Spleen (tissue), 11 donors: Measurements from ENCODE around the gene VPS52. TPM values are rescaled to one million over a fixed set of nuclear protein-coding genes. Genes with fewer than 3 reads are reported as not detected.
"Not testable (repeated sequence)": the region's sequence is repeated elsewhere in the genome, so short reads cannot be mapped to it uniquely, and the experiment has no call there.

Experiments
- DNase-seq: peaks from one replicate; pipeline ENCODE4 v3.0.0-alpha.2; 2020
- H3K27ac ChIP-seq, 8 donors: fragments of 200-600 bp; sonication (generic) in 7 of 8; 1 replicate in 4 of 8; 2 replicates in 4 of 8; pipeline versions ENCODE4 v1.5.0 to v1.8.0; 2016 to 2021; ENCODE audit warnings: inconsistent platforms in 4 of 8, mild to moderate bottlenecking in 4 of 8, moderate library complexity in 1 of 8
- H3K27me3 ChIP-seq, 7 donors: fragments of 200-600 bp; sonication (generic) in 6 of 7; replicated peaks in 1 of 7; 1 replicate in 4 of 7; 2 replicates in 3 of 7; pipeline versions ENCODE4 v1.5.0 to v1.8.0; 2016 to 2021; ENCODE audit warnings: inconsistent platforms in 3 of 7, mild to moderate bottlenecking in 1 of 7
- H3K36me3 ChIP-seq, 6 donors: fragments of 200-600 bp; sonication (generic) in 5 of 6; 1 replicate in 4 of 6; 2 replicates in 2 of 6; pipeline versions ENCODE4 v1.5.0 to v1.8.0; 2016 to 2021; ENCODE audit warnings: inconsistent platforms in 2 of 6
- H3K4me1 ChIP-seq, 6 donors: fragments of 200-600 bp; sonication (generic) in 5 of 6; 1 replicate in 3 of 6; 2 replicates in 3 of 6; pipeline versions ENCODE4 v1.5.0 to v1.8.0; 2016 to 2021; ENCODE audit warnings: inconsistent platforms in 3 of 6
- H3K4me3 ChIP-seq, 8 donors: fragments of 200-600 bp; sonication (generic) in 7 of 8; 1 replicate in 4 of 8; 2 replicates in 4 of 8; pipeline versions ENCODE4 v1.5.0 to v1.8.0; 2016 to 2021; ENCODE audit warnings: inconsistent platforms in 4 of 8, mild to moderate bottlenecking in 4 of 8, moderate library complexity in 2 of 8
- H3K9me3 ChIP-seq, 8 donors: fragments of 200-600 bp; sonication (generic) in 7 of 8; 1 replicate in 4 of 8; 2 replicates in 4 of 8; pipeline versions ENCODE4 v1.5.0 to v1.8.0; 2016 to 2021; ENCODE audit warnings: inconsistent platforms in 4 of 8
- CTCF ChIP-seq, 11 experiments: fragments of 200-600 bp in 7 of 11; fragments of 450-650 bp in 4 of 11; sonication (generic) in 4 of 11; IDR thresholded peaks in 8 of 11; conservative IDR thresholded peaks in 3 of 11; 1 replicate in 7 of 11; 2 replicates in 4 of 11; pipeline versions ENCODE4 v1.4.0 to v1.8.0; 2016 to 2021; ENCODE audit warnings: antibody characterized with exemption in 11 of 11, inconsistent platforms in 4 of 11, mild to moderate bottlenecking in 1 of 11
- POLR2A ChIP-seq, 3 donors: fragments of 450-650 bp; IDR thresholded peaks; one replicate each; pipeline ENCODE4 v1.5.1; 2017; ENCODE audit warnings: antibody characterized with exemption in 3 of 3, mild to moderate bottlenecking in 1 of 3
- POLR2AphosphoS5 ChIP-seq, 3 donors: sonication (generic); formaldehyde crosslinking; IDR thresholded peaks; one replicate each; pipeline ENCODE4 v1.5.1; 2017; ENCODE audit warnings: antibody characterized with exemption in 3 of 3
- WGBS, 5 donors: extraction: QIAGEN DNeasy Blood & Tissue Kit in 3 of 5; methylation state at CpG; one replicate each; pipeline versions ENCODE4 v1.1.5 to v1.1.7; 2013 to 2018; 5-methylcytosine and 5-hydroxymethylcytosine counted together
- intact Hi-C: fragments of 100-400 bp; cut with DNase I; formaldehyde crosslinking; loops from one replicate; pipeline ENCODE4 v1.15.0; 2023; ENCODE audit warnings: low total_unique reads
- polyA plus RNA-seq, 3 donors: library from polyadenylated mRNA; stranded (reverse); fragments of 200-250 nt; gene quantifications; one replicate each; pipeline ENCODE4 v1.2.1, GENCODE V29; 2013
- total RNA-seq, 7 donors: library from RNA; depleted of rRNA in 3 of 7; stranded (reverse); fragments of >200 nt in 3 of 7; fragmentation: NEBNext Ultra II Directional in 4 of 7; extraction: Animal tissue kit (Norgen Biotek cat#: 25700) in 4 of 7; gene quantifications; one replicate each; pipeline versions ENCODE4 v1.1.0 to v1.2.1, GENCODE V29; 2016 to 2021
- donor health status: healthy with polysubstance abuse.
- donor health status: DM: no; HTN: no; CAD: no; lungs with moderate emphysema.
- donor health status: DM: no; HTN: no; CAD: no.
- donor health status: Bipolar disorder and iron deficiency.
- donor health status: healthy.
- donor health status: DM: no; HTN: no; CAD: no.
- donor health status: DM: yes; HTN: yes; CAD: no.

The VPS52 gene
- total and polyA plus RNA-seq, 10 donors, result 31.7 to 87.7 (median 54.1) TPM

DNA sequence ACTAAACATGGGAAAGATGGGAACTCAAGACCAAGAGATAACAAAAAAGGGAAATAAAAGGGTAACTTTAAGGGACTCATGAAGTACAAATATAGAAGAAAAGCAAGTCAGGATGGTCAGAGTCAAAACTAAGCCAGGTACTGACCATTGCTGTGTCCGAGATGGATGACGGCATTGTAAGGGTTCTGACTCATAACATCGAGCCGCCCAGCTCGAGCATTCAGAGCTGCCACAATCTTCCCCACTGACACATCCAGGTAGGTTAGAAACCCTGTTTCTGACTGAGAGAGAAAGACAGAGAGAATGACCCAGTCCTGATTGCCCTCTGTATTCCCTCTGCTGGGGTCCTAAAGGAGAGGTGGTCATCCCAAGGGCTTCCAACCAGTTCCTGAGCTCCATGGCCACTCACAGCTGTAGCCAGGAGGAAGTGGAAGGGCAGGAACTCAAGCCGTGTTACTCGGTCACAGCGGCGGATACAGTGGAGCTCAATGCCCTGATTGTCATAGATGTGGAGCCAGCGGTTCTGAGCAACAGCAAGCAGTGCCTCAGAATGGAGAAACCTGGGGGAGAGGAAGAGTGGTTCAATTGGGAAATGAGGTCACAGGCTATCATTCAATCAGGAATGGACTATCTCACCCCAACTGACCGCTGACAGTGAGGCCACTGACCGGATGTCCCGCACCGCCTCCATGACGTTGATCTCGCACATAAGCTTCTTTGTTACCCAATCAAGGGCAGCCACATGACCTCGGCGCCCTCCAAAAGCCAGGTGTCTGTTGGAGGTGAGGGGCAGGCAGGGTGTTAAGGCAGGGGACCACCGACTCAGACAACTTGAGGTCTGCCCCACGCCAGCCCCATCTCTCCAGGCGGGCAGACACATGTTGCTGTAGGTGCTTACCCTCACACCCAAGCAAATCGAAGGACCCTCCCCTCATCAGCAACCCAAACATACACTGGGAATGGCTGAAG lies 15.6 kb upstream of the VPS52 start:
- no peak for TF ChIP-seq CTCF (IDR thresholded peaks at IDR 0.05 in 8 of 11, conservative IDR thresholded peaks at IDR 0.05 in 3 of 11)
- TF ChIP-seq POLR2A (IDR thresholded peaks at IDR 0.05), result no peak
- TF ChIP-seq POLR2AphosphoS5 (IDR thresholded peaks at IDR 0.05), result no peak
- Histone ChIP-seq H3K36me3 (peaks cover 4 to 77% (median 58%) of the 10 kb centered on the region in 6 donors), H3K4me1 (peaks cover 15 to 49% (median 33%) of the 10 kb centered on the region in 6 donors), H3K27me3 (no peaks in the 10 kb centered on the region), H3K27ac (no peak overlapping the region), H3K9me3 (no peaks in the 10 kb centered on the region), H3K4me3 (peak overlapping the region in 2 of 8 donors; percentile 79 to 86)
- 88 to 94% (median 90%) methylated on average over 22 of the region's 22 CpGs for WGBS, 5 donors
- intact Hi-C loops, result no loop called here
- DNase-seq, result no peak

DNA sequence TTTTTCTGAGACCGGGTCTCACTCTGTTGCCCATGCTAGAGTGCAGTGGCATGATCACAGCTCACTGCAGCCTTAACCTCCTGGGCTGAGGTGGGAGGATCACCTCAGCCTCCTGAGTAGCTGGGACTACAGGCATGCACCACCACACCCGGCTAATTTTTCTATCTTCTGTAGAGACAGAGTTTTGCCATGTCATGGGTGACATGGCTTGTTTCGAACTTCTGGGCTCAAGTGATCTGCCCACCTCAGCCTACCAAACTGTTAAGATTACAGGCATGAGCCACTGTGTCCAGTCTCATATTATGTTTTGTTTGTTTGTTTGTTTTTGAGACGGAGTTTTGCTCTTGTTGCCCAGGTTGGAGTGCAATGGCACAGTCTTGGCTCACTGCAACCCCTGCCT lies 13.5 kb upstream of the VPS52 start:
- H3K27me3 ChIP-seq, DNase-seq, H3K4me3 ChIP-seq, H3K27ac ChIP-seq, intact Hi-C loops, H3K9me3 ChIP-seq: not testable (repeated sequence)
- WGBS, 5 donors, result 87 to 98% (median 91%) methylated on average over 4 of the region's 4 CpGs
- H3K4me1 ChIP-seq, result peaks cover 14 to 52% (median 29%) of the 10 kb centered on the region in 6 donors
- H3K36me3 ChIP-seq, result peaks cover 0 to 78% (median 57%) of the 10 kb centered on the region in 6 donors

DNA sequence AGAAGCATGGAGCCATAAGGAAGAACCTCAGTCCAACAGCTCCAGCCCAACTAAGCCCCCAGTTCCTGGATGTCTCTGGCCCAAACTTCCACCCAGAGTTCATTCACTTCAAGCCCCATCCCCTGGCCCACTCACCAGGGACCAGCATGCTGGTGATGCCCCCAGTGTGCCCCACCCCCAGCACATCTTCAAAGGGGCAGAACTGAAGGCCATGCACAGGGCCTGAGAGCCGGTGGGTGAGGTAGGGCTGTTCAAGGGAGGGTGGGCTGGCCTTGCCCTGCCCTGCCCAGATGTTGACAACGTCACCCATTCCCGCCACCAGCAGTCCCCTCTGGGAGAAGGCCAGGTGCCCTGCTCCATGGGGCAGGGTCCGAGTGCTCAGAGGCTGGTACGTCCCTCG lies 8.9 kb upstream of the VPS52 start:
- peak; percentile 74 for DNase-seq
- Histone ChIP-seq H3K27ac (peak overlapping the region in 4 of 8 donors; percentile 97 to 99 (median 98)), H3K36me3 (peaks cover 0 to 86% (median 60%) of the 10 kb centered on the region in 6 donors), H3K4me1 (peaks cover 32 to 66% (median 49%) of the 10 kb centered on the region in 6 donors), H3K9me3 (no peaks in the 10 kb centered on the region), H3K4me3 (no peak overlapping the region), H3K27me3 (no peaks in the 10 kb centered on the region)
- intact Hi-C loops, result no loop called here
- TF ChIP-seq POLR2A (IDR thresholded peaks at IDR 0.05) (no peak), CTCF (IDR thresholded peaks at IDR 0.05 in 8 of 11, conservative IDR thresholded peaks at IDR 0.05 in 3 of 11) (no peak), POLR2AphosphoS5 (IDR thresholded peaks at IDR 0.05) (peak in 2 of 3 donors; percentile 28 to 74)
- 77 to 92% (median 85%) methylated on average over 5 to 6 of the region's 6 CpGs for WGBS, 5 donors

DNA sequence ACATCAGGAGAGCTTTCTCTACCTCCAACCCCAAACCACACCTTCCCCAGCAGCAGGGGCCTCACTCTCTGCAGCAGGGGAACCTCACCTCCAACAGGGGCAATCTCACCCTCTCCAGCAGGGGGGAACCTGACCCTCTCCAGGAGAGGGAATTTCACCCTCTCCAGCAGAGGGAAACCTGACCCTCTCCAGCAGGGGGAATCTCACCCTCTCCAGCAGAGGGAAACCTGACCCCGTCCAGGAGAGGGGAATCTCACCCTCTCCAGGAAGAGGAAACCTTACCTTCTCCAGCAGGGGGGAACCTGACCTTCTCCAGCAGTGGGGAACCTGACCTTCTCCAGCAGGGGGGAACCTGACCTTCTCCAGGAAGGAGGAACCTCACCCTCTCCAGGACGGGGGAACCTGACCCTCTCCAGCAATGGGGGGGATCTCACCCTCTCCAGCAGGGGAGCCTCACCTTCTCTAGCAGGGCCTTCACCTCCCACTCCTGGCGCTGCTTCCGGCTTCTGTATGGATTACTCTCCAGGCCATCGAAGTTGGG lies 8.4 kb upstream of the VPS52 start:
- intact Hi-C loops, result no loop called here
- TF ChIP-seq POLR2A (IDR thresholded peaks at IDR 0.05) (no peak), CTCF (IDR thresholded peaks at IDR 0.05 in 8 of 11, conservative IDR thresholded peaks at IDR 0.05 in 3 of 11) (peak in 8 of 11 experiments; percentile 8 to 46 (median 29))
- H3K36me3 ChIP-seq, result peaks cover 0 to 86% (median 60%) of the 10 kb centered on the region in 6 donors
- peak overlapping the region in 5 of 8 donors; percentile 97 to 99 (median 98) for H3K27ac ChIP-seq
- DNase-seq, result no peak
- H3K27me3 ChIP-seq, result no peaks in the 10 kb centered on the region
- no peak overlapping the region for H3K4me3 ChIP-seq
- H3K9me3 ChIP-seq, result no peaks in the 10 kb centered on the region
- H3K4me1 ChIP-seq, result peaks cover 37 to 70% (median 54%) of the 10 kb centered on the region in 6 donors
- 40 to 65% (median 60%) methylated on average over 4 to 5 of the region's 5 CpGs for WGBS, 5 donors
